ENCODE measurements around the gene GRHPR. TPM values are rescaled to one million over a fixed set of nuclear protein-coding genes. Genes with fewer than 3 reads are reported as not detected.
A peak's percentile ranks its signal among the peaks of the same experiment; 100 is the strongest.

The GRHPR gene
- total and polyA plus RNA-seq, 2 of the 8 experiments (the other 6 are each of a cell fraction or from before 2014, with no cell fraction given) = 97.0 to 201 TPM

- Histone ChIP-seq H3K4me1 (replicated peaks in 1 of 4; ENCODE audit: control insufficient read depth in 3 of 4, insufficient read depth in 4 of 4, low read length in 3 of 4) (peaks cover 2 to 15% (median 8%) of the 10 kb centered on the region in 4 experiments), H2BK5ac (ENCODE audit: low read depth, low read length) (0 out of 2 replicates have a peak overlapping the region, but pooled peaks have one; percentile 20), H3K79me2 (ENCODE audit: control insufficient read depth in 1 of 2, insufficient read depth in 2 of 2, low read length in 2 of 2) (peaks cover 0 to 18% of the 10 kb centered on the region in 2 experiments; a peak in 2 of 4 replicates), H3K23ac (ENCODE audit: insufficient read length) (no peak overlapping the region), H3K4ac (replicated peaks; ENCODE audit: insufficient read length, low read depth, low read length) (no peak overlapping the region), H3K4me3 (ENCODE audit: extremely low read depth in 1 of 4, insufficient read depth in 2 of 4, low read depth in 3 of 4, low read length in 4 of 4) (peak overlapping the region; percentile 76 to 97 (median 84); a peak in 6 of 8 replicates), H4K5ac (ENCODE audit: insufficient read length, low read depth, low read length) (no peak overlapping the region), H3K56ac (replicated peaks; ENCODE audit: insufficient read length, low read depth, low read length) (no peak overlapping the region), H2BK12ac (ENCODE audit: low read depth, low read length) (no peak overlapping the region), H3K79me1 (ENCODE audit: low read depth, low read length) (peaks cover 19% of the 10 kb centered on the region), H2BK15ac (ENCODE audit: low read length) (0 out of 2 replicates have a peak overlapping the region, but pooled peaks have one; percentile 53), H3K27me3 (replicated peaks in 1 of 4; ENCODE audit: control insufficient read depth in 3 of 4, extremely low read depth in 1 of 4, insufficient read depth in 3 of 4, low read length in 3 of 4) (no peaks in the 10 kb centered on the region), H2BK120ac (replicated peaks; ENCODE audit: low read depth, low read length) (no peak overlapping the region), H3K36me3 (ENCODE audit: control insufficient read depth in 2 of 4, insufficient read depth in 4 of 4, low read length in 3 of 4) (peaks cover 4 to 17% (median 7%) of the 10 kb centered on the region in 4 experiments; a peak in 6 of 8 replicates), H3K9ac (replicated peaks in 1 of 4; ENCODE audit: extremely low read depth in 1 of 4, low read depth in 3 of 4, low read length in 3 of 4) (no peak overlapping the region; a peak in 2 of 7 replicates), H3K23me2 (ENCODE audit: low read depth, low read length) (peaks cover 2% of the 10 kb centered on the region; the same call in 1 of the 2 replicates), H3K18ac (ENCODE audit: extremely low read depth, low read length) (no peak overlapping the region), H3K4me2 (ENCODE audit: insufficient read depth in 1 of 2, low read depth in 2 of 2, low read length in 2 of 2) (peak overlapping the region; percentile 72 to 80), H3K27ac (ENCODE audit: low read depth, low read length) (0 out of 2 replicates have a peak overlapping the region, but pooled peaks have one; percentile 68), H4K20me1 (replicated peaks in 1 of 2; ENCODE audit: control insufficient read depth in 1 of 2, insufficient read depth in 2 of 2, low read length in 2 of 2) (peaks cover 7% of the 10 kb centered on the region in 2 experiments), H3K9me3 (ENCODE audit: insufficient read depth in 2 of 2, low read depth in 1 of 2, low read length in 1 of 2) (no peaks in the 10 kb centered on the region), H2AK5ac (ENCODE audit: low read depth, low read length) (no peak overlapping the region), H4K8ac (ENCODE audit: extremely low read depth, insufficient read depth, low read length) (peak overlapping the region; percentile 45; the same call in 1 of the 2 replicates), H4K91ac (replicated peaks; ENCODE audit: insufficient read length, low read length) (no peak overlapping the region), H2AFZ (ENCODE audit: low read length) (peak overlapping the region; percentile 22; the same call in 1 of the 2 replicates), H3K14ac (ENCODE audit: insufficient read length) (peak overlapping the region; percentile 63), H2BK20ac (ENCODE audit: low read length) (no peak overlapping the region)
- FAIRE-seq = no peak
- WGBS, 2 experiments (ENCODE audit: extremely low coverage in 1 of 2, insufficient coverage in 1 of 2, insufficient read length in 1 of 2, insufficient replicate concordance in 2 of 2, low coverage in 1 of 2, low lambda C conversion rate in 2 of 2, missing lambda C conversion rate in 1 of 2) = 81% methylated on average over 8 of the region's 8 CpGs; no CpG with 5 or more reads in 1 of the 2 experiments
- ChIA-PET POLR2A (ENCODE audit: partially characterized antibody) (interaction anchor here (0.6 to 1.7 kb wide), 7 partner anchors 8 to 44 kb away, joined by 3 to 13 read pairs (median 8); partner anchors contain the start of gene ZBTB5), CTCF (ENCODE audit: partially characterized antibody) (interaction anchor here (0.5 to 2.1 kb wide), 4 partner anchors 8 to 21 kb away, joined by 3 to 10 read pairs (median 4); no protein-coding TSS in a partner anchor)
- no peak for DNase-seq (ENCODE audit: low read depth in 1 of 2, low spot score in 2 of 2)
- TF ChIP-seq EZH2 (IDR thresholded peaks at IDR 0.05; ENCODE audit: low read depth, low read length, severe bottlenecking) (no peak), USF2 (IDR thresholded peaks at IDR 0.05; ENCODE audit: low read length) (peak; percentile 63; the same call in 1 of the 2 replicates)
These were observed 595 bp upstream of the GRHPR start for GRCh38 chr9:37421914-37422288.

Measured in H1 (cell line).